IMR-90 (cell line): ENCODE data around the gene AIDA. TPM values are rescaled to one million over a fixed set of nuclear protein-coding genes. Genes with fewer than 3 reads are reported as not detected.

Experiments
- ATAC-seq: fragments of 200-7000 bp; cut with Tn5 transposase; 2 replicates; pipeline ENCODE4 v1.9.1; 2020; ENCODE audit warnings: low read depth, mild to moderate bottlenecking, moderate library complexity
- BruUV-seq: library from RNA; stranded (reverse); fragments of 400-500 nt; replicated peaks from 2 replicates; lab custom pipeline; 2021; lab: Mats Ljungman, UMichigan
- CTCF ChIA-PET: fragments of 300-600 bp; formaldehyde crosslinking; extraction: SDS; loops from one replicate; lab custom pipeline; 2021; ENCODE audit warnings: antibody characterized with exemption; lab: Yijun Ruan, JAX
- POLR2A ChIA-PET: fragments of 300-600 bp; sonication (Branson Sonifier 250); formaldehyde crosslinking; loops from one replicate; lab custom pipeline; 2022; ENCODE audit warnings: antibody characterized with exemption; ENCODE audit not compliant: unreplicated experiment; lab: Charles Lee
- DNase-seq: peaks from one replicate; pipeline ENCODE4 v3.0.0; 2013
- H2AFZ ChIP-seq: replicated peaks from 2 replicates; pipeline ENCODE3; 2013; ENCODE audit warnings: low read length, mild to moderate bottlenecking; ENCODE audit not compliant: poor library complexity
- H2AK5ac ChIP-seq: 2 replicates; pipeline ENCODE4 v1.6.1; 2013; ENCODE audit warnings: low read depth, low read length, inconsistent platforms
- H2AK9ac ChIP-seq: replicated peaks from 2 replicates; pipeline ENCODE3; 2013; ENCODE audit warnings: mild to moderate bottlenecking, low read depth, low read length, moderate library complexity; ENCODE audit not compliant: poor library complexity
- H2BK120ac ChIP-seq: 2 replicates; pipeline ENCODE4 v1.6.1; 2013; ENCODE audit warnings: low read depth, low read length, inconsistent platforms
- H2BK15ac ChIP-seq: 3 replicates; pipeline ENCODE4 v1.6.1; 2013; ENCODE audit warnings: low read depth, low read length, inconsistent platforms
- H2BK20ac ChIP-seq: 2 replicates; pipeline ENCODE4 v1.6.1; 2013; ENCODE audit warnings: low read depth, mild to moderate bottlenecking, inconsistent platforms, low read length, moderate library complexity
- H2BK5ac ChIP-seq: 2 replicates; pipeline ENCODE4 v1.6.1; 2013; ENCODE audit warnings: mild to moderate bottlenecking, low read depth, low read length, inconsistent platforms; ENCODE audit not compliant: poor library complexity, severe bottlenecking
- H3K14ac ChIP-seq: replicated peaks from 2 replicates; pipeline ENCODE4 v1.6.1; 2013; ENCODE audit warnings: low read depth, low read length, inconsistent platforms
- H3K18ac ChIP-seq: 2 replicates; pipeline ENCODE4 v1.6.1; 2013; ENCODE audit warnings: low read depth, low read length, control low read depth
- H3K23ac ChIP-seq: 2 replicates; pipeline ENCODE4 v1.6.1; 2013; ENCODE audit warnings: low read depth, low read length, inconsistent platforms
- H3K27ac ChIP-seq: 2 replicates; pipeline ENCODE4 v1.5.1; 2013; ENCODE audit warnings: mild to moderate bottlenecking, control low read depth, low read length; ENCODE audit not compliant: insufficient read depth
- H3K27me3 ChIP-seq: 2 replicates; pipeline ENCODE4 v1.6.1; 2013; ENCODE audit warnings: low read length; ENCODE audit not compliant: control insufficient read depth, insufficient read depth
- H3K36me3 ChIP-seq: 2 replicates; pipeline ENCODE4 v1.6.1; 2013; ENCODE audit warnings: low read length, mixed read lengths; ENCODE audit not compliant: control insufficient read depth, insufficient read depth
- H3K4ac ChIP-seq: 2 replicates; pipeline ENCODE4 v1.6.1; 2013; ENCODE audit warnings: low read depth, low read length, inconsistent platforms
- H3K4me1 ChIP-seq: 2 replicates; pipeline ENCODE4 v1.6.1; 2013; ENCODE audit warnings: low read length, mixed read lengths; ENCODE audit not compliant: control insufficient read depth, insufficient read depth
- H3K4me2 ChIP-seq: 2 replicates; pipeline ENCODE4 v1.6.1; 2013; ENCODE audit warnings: low read depth, mild to moderate bottlenecking, control low read depth, low read length, moderate library complexity
- H3K4me3 ChIP-seq: 2 replicates; pipeline ENCODE4 v1.5.1; 2013; ENCODE audit warnings: low read depth, mild to moderate bottlenecking, control low read depth, low read length, moderate library complexity; ENCODE audit not compliant: insufficient read depth
- H3K56ac ChIP-seq: 2 replicates; pipeline ENCODE4 v1.6.1; 2013; ENCODE audit warnings: low read length, inconsistent platforms; ENCODE audit not compliant: insufficient read depth; ENCODE audit errors: extremely low read depth
- H3K79me1 ChIP-seq, 2 experiments: 2 replicates each; pipeline ENCODE4 v1.6.1; 2013; ENCODE audit warnings: low read length in 2 of 2, inconsistent platforms in 1 of 2, low read depth in 1 of 2
- H3K9ac ChIP-seq: 2 replicates; pipeline ENCODE4 v1.6.1; 2013; ENCODE audit warnings: low read depth, low read length, control low read depth
- H3K9me1 ChIP-seq: 2 replicates; pipeline ENCODE4 v1.6.1; 2013; ENCODE audit warnings: low read length, inconsistent platforms; ENCODE audit not compliant: insufficient read depth
- H3K9me3 ChIP-seq: 2 replicates; pipeline ENCODE4 v1.6.1; 2013; ENCODE audit warnings: low read length; ENCODE audit not compliant: control insufficient read depth, insufficient read depth
- H4K20me1 ChIP-seq: 2 replicates; pipeline ENCODE4 v1.6.1; 2013; ENCODE audit warnings: low read length, inconsistent platforms; ENCODE audit not compliant: insufficient read depth
- H4K5ac ChIP-seq: 2 replicates; pipeline ENCODE4 v1.6.1; 2013; ENCODE audit warnings: mild to moderate bottlenecking, low read depth, low read length, control low read depth
- H4K8ac ChIP-seq, 2 experiments: 2 replicates each; pipeline ENCODE4 v1.6.1; 2013; ENCODE audit warnings: low read depth in 2 of 2, low read length in 2 of 2, control low read depth in 1 of 2, inconsistent platforms in 1 of 2
- H4K91ac ChIP-seq: 2 replicates; pipeline ENCODE4 v1.6.1; 2013; ENCODE audit warnings: low read depth, low read length, inconsistent platforms; ENCODE audit not compliant: insufficient read depth
- BHLHE40 ChIP-seq: fragments of 150-350 bp; IDR thresholded peaks from 2 replicates; pipeline ENCODE4 v1.6.1; 2016; ENCODE audit warnings: mild to moderate bottlenecking, low read depth, low read length
- CEBPB ChIP-seq: IDR thresholded peaks from 2 replicates; pipeline ENCODE4 v1.6.1; 2012; ENCODE audit warnings: low read depth, low read length, improper control_type of control experiment
- MXI1 ChIP-seq: IDR thresholded peaks from 2 replicates; pipeline ENCODE4 v1.6.1; 2012; ENCODE audit warnings: low read depth, mild to moderate bottlenecking, low read length, moderate library complexity, borderline replicate concordance
- NFE2L2 ChIP-seq: fragments of 150-350 bp; IDR thresholded peaks from 2 replicates; pipeline ENCODE4 v1.6.1; 2016; ENCODE audit warnings: low read depth, mild to moderate bottlenecking, low read length
- POLR2A ChIP-seq: IDR thresholded peaks from 2 replicates; pipeline ENCODE4 v1.6.1; 2012; ENCODE audit warnings: mild to moderate bottlenecking, low read depth, low read length
- RAD21 ChIP-seq: IDR thresholded peaks from 2 replicates; pipeline ENCODE4 v1.6.1; 2012; ENCODE audit warnings: low read length, improper control_type of control experiment
- RCOR1 ChIP-seq: IDR thresholded peaks from 2 replicates; pipeline ENCODE4 v1.6.1; 2012; ENCODE audit warnings: mild to moderate bottlenecking, low read length, improper control_type of control experiment; ENCODE audit not compliant: insufficient replicate concordance
- RFX5 ChIP-seq: IDR thresholded peaks from 2 replicates; pipeline ENCODE4 v1.8.0; 2012; ENCODE audit warnings: low read depth, mild to moderate bottlenecking, low read length, moderate library complexity
- WGBS, 2 experiments: methylation state at CpG; one replicate each; pipeline versions ENCODE4 v1.1.5 to v1.1.7; 2013; ENCODE audit warnings: missing lambda C conversion rate in 2 of 2; ENCODE audit not compliant: insufficient read length in 1 of 2; ENCODE audit errors: extremely low coverage in 2 of 2; 5-methylcytosine and 5-hydroxymethylcytosine counted together
- dilution Hi-C: fragments of 300-500 bp; cut with HindIII; formaldehyde crosslinking; loops from one replicate; pipeline ENCODE4 v1.14.3; 2018; ENCODE audit warnings: low sequenced_read_pairs; ENCODE audit not compliant: unreplicated experiment
- in situ Hi-C: fragments of 300-500 bp; cut with MboI; formaldehyde crosslinking; loops from 3 replicates; pipeline ENCODE4 v1.14.3; 2019; ENCODE audit warnings: low sequenced_read_pairs, inconsistent platforms, mixed read lengths
- intact Hi-C: fragments of 100-400 bp; cut with micrococcal nuclease; formaldehyde crosslinking; loops from 2 replicates; pipeline ENCODE4 v1.10.0; 2022
- polyA plus RNA-seq, 3 experiments: library from polyadenylated mRNA; depleted of rRNA; stranded (reverse); fragments of >200 nt; gene quantifications; 2 replicates each; pipeline ENCODE4 v1.2.3, GENCODE V29; 2012; ENCODE audit warnings: low replicate concordance in 1 of 3
- total RNA-seq: library from RNA; depleted of rRNA; stranded (reverse); fragments of >200 nt; gene quantifications from 2 replicates; pipeline ENCODE4 v1.2.3, GENCODE V29; 2012
- TF ChIP-seq, protein P1 (sequence below): fragments of 150-350 bp; IDR thresholded peaks from 2 replicates; pipeline ENCODE4 v1.6.1; 2017; ENCODE audit warnings: mild to moderate bottlenecking, antibody characterized with exemption, low read length, low read depth
- TF ChIP-seq, protein P2 (sequence below): fragments of 150-350 bp; IDR thresholded peaks from 2 replicates; pipeline ENCODE4 v1.6.1; 2016; ENCODE audit warnings: low read depth, mild to moderate bottlenecking, low read length, moderate library complexity, borderline replicate concordance
- TF ChIP-seq, protein P3 (sequence below): conservative IDR thresholded peaks from 2 replicates; pipeline ENCODE4 v1.5.1; 2012; ENCODE audit warnings: mild to moderate bottlenecking, low read depth, low read length, improper control_type of control experiment

AIDA gene
- total and polyA plus RNA-seq, 2 of the 4 experiments (the other 2 are of a cell fraction), result 47.9 to 48.6 TPM

DNA sequence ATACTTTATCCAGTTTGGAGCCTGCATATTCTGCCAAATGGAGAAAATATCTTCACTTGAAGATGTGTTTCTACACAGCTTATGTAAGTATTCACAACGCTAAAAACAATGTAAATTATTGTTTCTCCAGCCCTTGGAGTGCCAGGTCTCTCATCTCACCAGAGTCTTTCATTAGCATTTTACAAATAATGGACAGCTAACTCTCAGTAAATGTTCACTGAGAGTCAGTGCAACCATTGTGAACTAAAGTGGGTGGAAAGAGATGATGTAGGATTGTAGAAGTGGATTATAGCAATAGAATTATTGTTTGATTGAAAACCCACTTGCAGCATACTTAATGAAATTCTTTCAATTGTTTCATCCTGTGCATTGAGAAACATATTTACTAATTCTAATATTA lies 16.5 kb upstream of the AIDA start:
- no peaks in the 10 kb centered on the region for H4K20me1 ChIP-seq
- no peak overlapping the region for H3K4me2 ChIP-seq
- H2AK5ac ChIP-seq, result no peak overlapping the region
- POLR2A ChIA-PET, result no interaction called here
- H2BK20ac ChIP-seq, result no peak overlapping the region
- no peak overlapping the region for H3K56ac ChIP-seq
- H3K9ac ChIP-seq, result no peak overlapping the region
- TF ChIP-seq BHLHE40 (no peak), RCOR1 (no peak), NFE2L2 (no peak), CEBPB (no peak), RAD21 (no peak), RFX5 (no peak), POLR2A (no peak), MXI1 (no peak)
- TF ChIP-seq, protein P1, sequence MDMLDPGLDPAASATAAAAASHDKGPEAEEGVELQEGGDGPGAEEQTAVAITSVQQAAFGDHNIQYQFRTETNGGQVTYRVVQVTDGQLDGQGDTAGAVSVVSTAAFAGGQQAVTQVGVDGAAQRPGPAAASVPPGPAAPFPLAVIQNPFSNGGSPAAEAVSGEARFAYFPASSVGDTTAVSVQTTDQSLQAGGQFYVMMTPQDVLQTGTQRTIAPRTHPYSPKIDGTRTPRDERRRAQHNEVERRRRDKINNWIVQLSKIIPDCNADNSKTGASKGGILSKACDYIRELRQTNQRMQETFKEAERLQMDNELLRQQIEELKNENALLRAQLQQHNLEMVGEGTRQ, result no peak
- TF ChIP-seq, protein P2, sequence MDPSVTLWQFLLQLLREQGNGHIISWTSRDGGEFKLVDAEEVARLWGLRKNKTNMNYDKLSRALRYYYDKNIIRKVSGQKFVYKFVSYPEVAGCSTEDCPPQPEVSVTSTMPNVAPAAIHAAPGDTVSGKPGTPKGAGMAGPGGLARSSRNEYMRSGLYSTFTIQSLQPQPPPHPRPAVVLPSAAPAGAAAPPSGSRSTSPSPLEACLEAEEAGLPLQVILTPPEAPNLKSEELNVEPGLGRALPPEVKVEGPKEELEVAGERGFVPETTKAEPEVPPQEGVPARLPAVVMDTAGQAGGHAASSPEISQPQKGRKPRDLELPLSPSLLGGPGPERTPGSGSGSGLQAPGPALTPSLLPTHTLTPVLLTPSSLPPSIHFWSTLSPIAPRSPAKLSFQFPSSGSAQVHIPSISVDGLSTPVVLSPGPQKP, result no peak
- TF ChIP-seq, protein P3, sequence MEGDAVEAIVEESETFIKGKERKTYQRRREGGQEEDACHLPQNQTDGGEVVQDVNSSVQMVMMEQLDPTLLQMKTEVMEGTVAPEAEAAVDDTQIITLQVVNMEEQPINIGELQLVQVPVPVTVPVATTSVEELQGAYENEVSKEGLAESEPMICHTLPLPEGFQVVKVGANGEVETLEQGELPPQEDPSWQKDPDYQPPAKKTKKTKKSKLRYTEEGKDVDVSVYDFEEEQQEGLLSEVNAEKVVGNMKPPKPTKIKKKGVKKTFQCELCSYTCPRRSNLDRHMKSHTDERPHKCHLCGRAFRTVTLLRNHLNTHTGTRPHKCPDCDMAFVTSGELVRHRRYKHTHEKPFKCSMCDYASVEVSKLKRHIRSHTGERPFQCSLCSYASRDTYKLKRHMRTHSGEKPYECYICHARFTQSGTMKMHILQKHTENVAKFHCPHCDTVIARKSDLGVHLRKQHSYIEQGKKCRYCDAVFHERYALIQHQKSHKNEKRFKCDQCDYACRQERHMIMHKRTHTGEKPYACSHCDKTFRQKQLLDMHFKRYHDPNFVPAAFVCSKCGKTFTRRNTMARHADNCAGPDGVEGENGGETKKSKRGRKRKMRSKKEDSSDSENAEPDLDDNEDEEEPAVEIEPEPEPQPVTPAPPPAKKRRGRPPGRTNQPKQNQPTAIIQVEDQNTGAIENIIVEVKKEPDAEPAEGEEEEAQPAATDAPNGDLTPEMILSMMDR, result no peak
- whole genome bisulfite sequencing, 2 experiments, result no CpG with 5 or more reads among the region's 1 CpG
- H3K27me3 ChIP-seq, result no peaks in the 10 kb centered on the region
- no peak overlapping the region for H3K4me3 ChIP-seq
- dilution Hi-C loops (no loop called here), in situ Hi-C loops (no loop called here), intact Hi-C loops (no loop called here)
- no peak overlapping the region for H3K23ac ChIP-seq
- H3K9me1 ChIP-seq, result no peaks in the 10 kb centered on the region
- no peak overlapping the region for H4K5ac ChIP-seq
- H3K18ac ChIP-seq, result no peak overlapping the region
- no peaks in the 10 kb centered on the region for H3K4me1 ChIP-seq
- no peak overlapping the region for H3K27ac ChIP-seq
- BruUV-seq, result no TSS peak
- ATAC-seq, result no peak
- H2BK15ac ChIP-seq, result no peak overlapping the region
- peaks cover 28% of the 10 kb centered on the region for H3K36me3 ChIP-seq
- H3K9me3 ChIP-seq, result no peaks in the 10 kb centered on the region
- H3K14ac ChIP-seq, result no peak overlapping the region
- H2BK5ac ChIP-seq, result no peak overlapping the region
- H2AK9ac ChIP-seq, result no peak overlapping the region
- H2BK120ac ChIP-seq, result no peak overlapping the region
- DNase-seq, result no peak
- no peak overlapping the region for H3K4ac ChIP-seq
- H3K79me1 ChIP-seq, result no peaks in the 10 kb centered on the region; a peak in 1 of 4 replicates
- H2AFZ ChIP-seq, result no peak overlapping the region
- no peak overlapping the region for H4K8ac ChIP-seq
- CTCF ChIA-PET, result interaction anchor here (0.6 to 0.8 kb wide), 2 partner anchors 361 to 1850 kb away, joined by 3 to 4 read pairs; partner anchors contain the start of gene HLX
- no peak overlapping the region for H4K91ac ChIP-seq
